GM21825 (cell line): ENCODE results near the gene MUC4.

ENCODE experiments used
- ATAC-seq: cut with Tn5 transposase; IDR thresholded peaks from one replicate; pipeline ENCODE4 v1.9.1; 2021; ENCODE audit warnings: mild to moderate bottlenecking, moderate library complexity; ENCODE audit not compliant: unreplicated experiment

Gene MUC4

GRCh38 chr3:195705081-195705991 lies 106.4 kb downstream of the MUC4 start:
- no peak for ATAC-seq

GRCh38 chr3:195704433-195704999 lies 107.2 kb downstream of the MUC4 start:
- ATAC-seq: no peak

- no peak for ATAC-seq
Measured at GRCh38 chr3:195703776-195704175, 108.0 kb downstream of the MUC4 start.

- ATAC-seq: no peak
Measured at GRCh38 chr3:195701042-195701915, 110.5 kb downstream of the MUC4 start.

- ATAC-seq: no peak
Measured at GRCh38 chr3:195700319-195700718, 111.4 kb downstream of the MUC4 start.

- ATAC-seq: no peak
Measured at GRCh38 chr3:195699860-195700259, 111.9 kb downstream of the MUC4 start.

- ATAC-seq: no peak
Measured at GRCh38 chr3:195699388-195699771, 112.3 kb downstream of the MUC4 start.

GRCh38 chr3:195698647-195699387 lies 112.9 kb downstream of the MUC4 start:
- ATAC-seq: no peak

- no peak for ATAC-seq
Measured at GRCh38 chr3:195698325-195698646, 113.4 kb downstream of the MUC4 start.

GRCh38 chr3:195697582-195698324 lies 114.0 kb downstream of the MUC4 start:
- no peak for ATAC-seq
